Osteoblast (primary cell): ENCODE results near the gene FBXL17. TPM values are rescaled to one million over a fixed set of nuclear protein-coding genes. Genes with fewer than 3 reads are reported as not detected.
A peak's percentile ranks its signal among the peaks of the same experiment; 100 is the strongest.
"Not testable (repeated sequence)": the region's sequence is repeated elsewhere in the genome, so short reads cannot be mapped to it uniquely, and the experiment has no call there.

Experiments used
- DNase-seq: peaks from one replicate; pipeline ENCODE4 v3.0.0; 2011; ENCODE audit warnings: low spot score, mixed read lengths; ENCODE audit not compliant: insufficient read length; ENCODE audit errors: missing footprints
- H2AFZ ChIP-seq: 2 replicates; pipeline ENCODE4 v1.6.0; 2011; ENCODE audit warnings: mild to moderate bottlenecking, low read length
- H3K27ac ChIP-seq: 2 replicates; pipeline ENCODE4 v1.5.1; 2011; ENCODE audit warnings: mild to moderate bottlenecking, low read depth, low read length, moderate library complexity
- H3K27me3 ChIP-seq: 2 replicates; pipeline ENCODE4 v1.6.0; 2012; ENCODE audit warnings: mild to moderate bottlenecking, control low read depth, inconsistent platforms, low read length, moderate library complexity; ENCODE audit not compliant: insufficient read depth
- H3K36me3 ChIP-seq: 2 replicates; pipeline ENCODE4 v1.5.1; 2011; ENCODE audit warnings: mild to moderate bottlenecking, low read length, control low read depth, moderate library complexity; ENCODE audit not compliant: insufficient read depth
- H3K4me1 ChIP-seq: 2 replicates; pipeline ENCODE4 v1.5.1; 2011; ENCODE audit warnings: mild to moderate bottlenecking, low read length, control low read depth, moderate library complexity; ENCODE audit not compliant: insufficient read depth
- H3K4me2 ChIP-seq: 2 replicates; pipeline ENCODE4 v1.6.0; 2011; ENCODE audit warnings: mild to moderate bottlenecking, low read length; ENCODE audit not compliant: insufficient read depth
- H3K4me3 ChIP-seq: fragments of 200-600 bp; sonication (generic); 3 replicates; pipeline ENCODE4 v1.5.1; 2012; ENCODE audit warnings: mild to moderate bottlenecking, low read length, inconsistent platforms; ENCODE audit not compliant: insufficient read depth
- H3K79me2 ChIP-seq: 2 replicates; pipeline ENCODE4 v1.6.0; 2012; ENCODE audit warnings: mild to moderate bottlenecking, low read length, control low read depth, inconsistent platforms; ENCODE audit not compliant: insufficient read depth
- H3K9me3 ChIP-seq: 2 replicates; pipeline ENCODE4 v1.5.1; 2011; ENCODE audit warnings: low read depth, low read length, control low read depth
- H4K20me1 ChIP-seq: 2 replicates; pipeline ENCODE4 v1.6.0; 2012; ENCODE audit warnings: mild to moderate bottlenecking, low read length, control low read depth; ENCODE audit not compliant: insufficient read depth
- total RNA-seq: library from RNA; depleted of rRNA; stranded (reverse); fragments of >200 nt; gene quantifications from 2 replicates; pipeline ENCODE4 v1.2.3, GENCODE V29; 2012
- TF ChIP-seq, protein P1 (sequence below): IDR thresholded peaks from 2 replicates; pipeline ENCODE4 v1.5.1; 2011; ENCODE audit warnings: mild to moderate bottlenecking, low read depth, low read length, moderate library complexity; ENCODE audit errors: extremely low read depth

Gene FBXL17
- total RNA-seq, 1 donor, result 19.5 TPM

DNA sequence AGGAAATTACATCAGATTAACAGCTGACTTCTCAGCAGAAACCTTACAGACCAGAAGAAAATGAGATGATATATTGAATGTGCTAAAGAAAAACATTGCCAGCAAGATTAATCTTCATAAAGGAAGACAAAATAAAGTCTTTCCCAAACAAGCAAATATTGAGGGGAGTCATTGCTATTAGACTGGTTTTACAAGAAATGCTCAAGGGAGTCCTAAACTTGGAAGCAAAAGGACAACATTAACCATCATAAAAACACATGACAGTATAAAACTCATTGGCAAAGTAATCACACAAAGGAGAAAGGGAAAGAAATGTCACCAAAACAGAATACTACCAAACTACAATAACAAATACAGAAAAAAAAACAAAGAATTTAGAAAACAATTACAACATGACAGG, 101.7 kb downstream of the FBXL17 start:
- Histone ChIP-seq H3K36me3 (no peaks in the 10 kb centered on the region), H3K4me3 (no peak overlapping the region), H4K20me1 (no peaks in the 10 kb centered on the region), H3K4me2 (no peak overlapping the region), H3K4me1 (no peaks in the 10 kb centered on the region), H3K27ac (no peak overlapping the region), H3K27me3 (no peaks in the 10 kb centered on the region), H3K9me3 (no peaks in the 10 kb centered on the region), H2AFZ (no peak overlapping the region), H3K79me2 (peaks cover 3% of the 10 kb centered on the region)
- peak; percentile 77 for DNase-seq
- TF ChIP-seq, protein P1, sequence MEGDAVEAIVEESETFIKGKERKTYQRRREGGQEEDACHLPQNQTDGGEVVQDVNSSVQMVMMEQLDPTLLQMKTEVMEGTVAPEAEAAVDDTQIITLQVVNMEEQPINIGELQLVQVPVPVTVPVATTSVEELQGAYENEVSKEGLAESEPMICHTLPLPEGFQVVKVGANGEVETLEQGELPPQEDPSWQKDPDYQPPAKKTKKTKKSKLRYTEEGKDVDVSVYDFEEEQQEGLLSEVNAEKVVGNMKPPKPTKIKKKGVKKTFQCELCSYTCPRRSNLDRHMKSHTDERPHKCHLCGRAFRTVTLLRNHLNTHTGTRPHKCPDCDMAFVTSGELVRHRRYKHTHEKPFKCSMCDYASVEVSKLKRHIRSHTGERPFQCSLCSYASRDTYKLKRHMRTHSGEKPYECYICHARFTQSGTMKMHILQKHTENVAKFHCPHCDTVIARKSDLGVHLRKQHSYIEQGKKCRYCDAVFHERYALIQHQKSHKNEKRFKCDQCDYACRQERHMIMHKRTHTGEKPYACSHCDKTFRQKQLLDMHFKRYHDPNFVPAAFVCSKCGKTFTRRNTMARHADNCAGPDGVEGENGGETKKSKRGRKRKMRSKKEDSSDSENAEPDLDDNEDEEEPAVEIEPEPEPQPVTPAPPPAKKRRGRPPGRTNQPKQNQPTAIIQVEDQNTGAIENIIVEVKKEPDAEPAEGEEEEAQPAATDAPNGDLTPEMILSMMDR, result no peak

DNA sequence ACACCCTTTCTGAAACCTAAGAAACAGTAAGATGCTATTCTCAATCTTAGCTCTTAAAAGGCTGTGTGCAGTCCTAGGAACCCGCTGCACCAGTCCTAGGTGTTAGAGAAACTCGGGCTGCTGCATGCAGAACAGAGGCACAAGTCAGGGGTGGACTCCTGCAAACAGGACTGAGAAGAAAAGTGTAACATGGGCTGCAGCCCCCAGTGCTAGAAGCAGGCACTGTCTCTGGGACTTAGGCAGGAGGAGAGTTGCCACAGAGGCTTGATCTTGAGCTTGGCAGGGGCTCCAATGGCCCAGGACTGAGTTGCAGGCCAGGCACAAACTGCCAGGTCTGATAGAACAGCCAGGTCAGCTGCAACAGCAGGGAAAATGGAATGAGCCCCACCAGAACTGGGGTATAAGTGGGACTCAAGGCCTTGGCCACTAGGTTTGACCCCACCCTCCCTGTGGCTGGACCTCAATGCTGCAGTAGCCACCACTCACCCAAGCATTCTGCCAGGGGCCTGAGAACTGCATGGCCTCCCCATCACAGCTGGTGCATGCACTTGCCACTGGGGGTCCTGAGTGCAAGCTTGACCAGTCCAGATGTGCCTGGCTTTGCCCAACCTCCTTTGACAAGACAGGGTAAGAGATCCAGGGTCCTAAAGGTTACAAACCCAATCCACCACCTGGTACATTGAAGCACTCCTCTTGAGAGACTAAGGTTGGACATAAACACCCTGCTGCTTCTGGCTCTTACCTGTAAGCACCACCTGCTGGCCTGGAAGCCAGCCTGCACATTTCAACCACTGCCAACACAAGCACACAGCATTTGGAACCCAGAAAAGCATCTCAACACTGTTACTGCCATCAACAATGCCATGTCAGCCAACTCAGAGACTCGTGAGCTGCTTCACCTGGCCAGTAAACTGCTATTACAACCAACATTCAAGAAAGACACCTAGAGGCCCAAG, 103.3 kb downstream of the FBXL17 start:
- Histone ChIP-seq H3K4me3 (no peak overlapping the region), H3K9me3 (no peaks in the 10 kb centered on the region), H3K79me2 (peaks cover 3% of the 10 kb centered on the region), H3K4me1 (no peaks in the 10 kb centered on the region), H3K36me3 (no peaks in the 10 kb centered on the region), H3K27me3 (no peaks in the 10 kb centered on the region), H2AFZ (no peak overlapping the region), H3K27ac (no peak overlapping the region), H4K20me1 (no peaks in the 10 kb centered on the region), H3K4me2 (no peak overlapping the region)
- TF ChIP-seq, protein P1, result no peak
- DNase-seq, result no peak

DNA sequence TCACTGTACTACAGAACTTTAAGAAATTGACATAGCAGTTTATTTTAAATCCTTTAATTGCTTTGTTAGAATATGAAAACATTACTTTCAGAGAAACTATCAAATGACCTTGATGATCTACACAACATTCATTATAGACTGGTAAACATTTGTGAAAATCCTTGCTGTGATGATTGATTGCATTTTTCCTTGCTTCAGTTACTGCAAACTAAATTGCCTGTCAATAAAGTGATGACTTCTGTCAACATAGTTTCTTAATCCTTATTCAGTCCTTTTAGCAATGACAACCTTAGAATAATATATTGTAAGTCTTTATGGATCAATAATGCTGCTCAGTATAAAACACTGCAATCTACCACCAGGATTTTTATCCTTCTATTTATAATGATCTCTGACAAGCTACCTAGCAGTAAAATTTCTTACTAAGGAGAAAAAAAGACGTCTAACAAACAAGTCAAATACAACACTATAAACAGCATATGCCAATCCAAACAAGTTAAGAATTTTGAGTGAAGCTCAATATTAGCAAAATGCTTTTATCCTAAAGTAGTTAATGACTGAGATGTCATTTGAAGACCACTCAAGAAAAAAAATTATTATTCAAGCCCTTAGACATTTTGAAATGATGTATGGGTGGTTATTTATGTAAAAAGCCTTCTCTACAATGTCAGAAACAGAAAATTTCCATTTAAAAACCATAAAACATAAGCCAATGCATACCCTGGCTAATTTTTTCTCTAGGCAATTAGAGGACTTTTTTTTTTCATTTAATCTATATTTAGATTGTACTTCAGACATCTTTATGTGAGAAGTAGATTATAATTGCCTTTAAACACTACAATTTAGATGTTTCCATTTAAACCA, 105.5 kb downstream of the FBXL17 start:
- Histone ChIP-seq H3K27me3 (no peaks in the 10 kb centered on the region), H4K20me1 (no peaks in the 10 kb centered on the region), H3K27ac (no peak overlapping the region), H2AFZ (no peak overlapping the region), H3K36me3 (no peaks in the 10 kb centered on the region), H3K4me2 (no peak overlapping the region), H3K4me1 (no peaks in the 10 kb centered on the region), H3K79me2 (peaks cover 3% of the 10 kb centered on the region), H3K9me3 (no peaks in the 10 kb centered on the region), H3K4me3 (no peak overlapping the region)
- TF ChIP-seq, protein P1, result no peak
- no peak for DNase-seq

DNA sequence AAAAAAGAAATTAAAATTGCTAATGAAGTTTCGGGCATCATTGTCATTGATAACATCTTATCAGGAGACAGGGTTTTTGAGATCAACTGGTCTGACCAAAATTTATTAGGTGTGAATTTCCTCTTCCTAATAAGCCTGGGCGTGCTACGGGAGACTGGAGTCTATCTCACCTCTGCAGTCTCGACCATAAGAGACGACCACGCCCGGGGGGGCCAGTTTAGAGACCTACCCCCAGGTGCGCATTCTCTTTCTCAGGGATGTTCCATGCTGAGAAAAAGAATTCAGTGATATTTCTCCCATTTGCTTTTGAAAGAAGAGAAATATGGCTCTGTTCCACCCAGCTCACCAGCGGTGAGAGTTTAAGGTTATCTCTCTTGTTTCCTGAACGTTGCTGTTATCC, 107.8 kb downstream of the FBXL17 start:
- not testable (repeated sequence) for H3K4me3 ChIP-seq, H3K4me1 ChIP-seq, H3K36me3 ChIP-seq, H3K27ac ChIP-seq, DNase-seq, H3K27me3 ChIP-seq, H3K4me2 ChIP-seq, H3K79me2 ChIP-seq, H4K20me1 ChIP-seq, H2AFZ ChIP-seq, H3K9me3 ChIP-seq
